Naive thymus-derived CD8-positive, alpha-beta T cell (primary cell): ENCODE data around the gene STXBP1. TPM values are rescaled to one million over a fixed set of nuclear protein-coding genes. Genes with fewer than 3 reads are reported as not detected.
A peak's percentile ranks its signal among the peaks of the same experiment; 100 is the strongest.

Source experiments
- ATAC-seq, 2 donors: fragments of 150-1000 bp; cut with Tn5 transposase in 1 of 2; sonication (Bioruptor Pico), chemical (Tn5 transposase) in 1 of 2; 1 replicate in 1 of 2; 2 replicates in 1 of 2; pipeline ENCODE4 v1.10.0; 2021; ENCODE audit warnings: mild to moderate bottlenecking in 2 of 2, moderate library complexity in 2 of 2
- POLR2A ChIA-PET: fragments of 350-600 bp; sonication (Branson Sonifier 250); formaldehyde crosslinking; loops from one replicate; lab custom pipeline; 2021; ENCODE audit warnings: antibody characterized with exemption; lab: Charles Lee
- DNase-seq, 10 donors: peaks; one replicate each; pipeline versions ENCODE4 v3.0.0 to v3.0.0-alpha.2; 2020 to 2022
- H3K27ac Mint-ChIP-seq, 10 donors: one replicate each; pipeline ENCODE4 v1.8.0; 2020 to 2022; ENCODE audit warnings: mild to moderate bottlenecking in 10 of 10, mixed read lengths in 10 of 10, moderate library complexity in 4 of 10, inconsistent platforms in 1 of 10
- H3K27me3 Mint-ChIP-seq, 5 donors: one replicate each; pipeline ENCODE4 v1.8.0; 2021 to 2022; ENCODE audit warnings: mixed read lengths in 5 of 5
- H3K36me3 Mint-ChIP-seq, 3 donors: one replicate each; pipeline ENCODE4 v1.8.0; 2020 to 2022; ENCODE audit warnings: mixed read lengths in 3 of 3, mild to moderate bottlenecking in 2 of 3, inconsistent platforms in 1 of 3
- H3K4me1 Mint-ChIP-seq, 4 donors: one replicate each; pipeline ENCODE4 v1.8.0; 2021 to 2022; ENCODE audit warnings: mixed read lengths in 4 of 4
- H3K4me3 Mint-ChIP-seq, 10 donors: one replicate each; pipeline ENCODE4 v1.8.0; 2020 to 2022; ENCODE audit warnings: mild to moderate bottlenecking in 10 of 10, mixed read lengths in 10 of 10, moderate library complexity in 6 of 10, inconsistent platforms in 1 of 10
- H3K9me3 Mint-ChIP-seq, 9 donors: one replicate each; pipeline ENCODE4 v1.8.0; 2020 to 2022; ENCODE audit warnings: mixed read lengths in 9 of 9, mild to moderate bottlenecking in 3 of 9, inconsistent platforms in 1 of 9, moderate library complexity in 1 of 9
- polyA plus RNA-seq, 3 donors: library from polyadenylated mRNA; unstranded; fragments of 300-500 nt; fragmentation: Illumina TruSeq; gene quantifications; one replicate each; pipeline ENCODE4 v1.2.3, GENCODE V29; 2021
- total RNA-seq, 8 experiments: library from RNA in 2 of 8; stranded (reverse) in 2 of 8; gene quantifications; one replicate each; pipeline ENCODE4 v1.2.3 and lab custom pipeline; 2021 to 2026

Gene STXBP1
- total RNA-seq (10 to 100 TPM; 34.6 to 39.7 TPM), polyA plus RNA-seq (10 to 100 TPM in 1 of 3 donors, 1 to 10 TPM in 2; 3.4 to 10.3 (median 7.5) TPM), total RNA-seq (lab: John Stamatoyannopoulos, UW) (4.6 to 10.8 (median 7.9) reads per million in 6 experiments)

DNA sequence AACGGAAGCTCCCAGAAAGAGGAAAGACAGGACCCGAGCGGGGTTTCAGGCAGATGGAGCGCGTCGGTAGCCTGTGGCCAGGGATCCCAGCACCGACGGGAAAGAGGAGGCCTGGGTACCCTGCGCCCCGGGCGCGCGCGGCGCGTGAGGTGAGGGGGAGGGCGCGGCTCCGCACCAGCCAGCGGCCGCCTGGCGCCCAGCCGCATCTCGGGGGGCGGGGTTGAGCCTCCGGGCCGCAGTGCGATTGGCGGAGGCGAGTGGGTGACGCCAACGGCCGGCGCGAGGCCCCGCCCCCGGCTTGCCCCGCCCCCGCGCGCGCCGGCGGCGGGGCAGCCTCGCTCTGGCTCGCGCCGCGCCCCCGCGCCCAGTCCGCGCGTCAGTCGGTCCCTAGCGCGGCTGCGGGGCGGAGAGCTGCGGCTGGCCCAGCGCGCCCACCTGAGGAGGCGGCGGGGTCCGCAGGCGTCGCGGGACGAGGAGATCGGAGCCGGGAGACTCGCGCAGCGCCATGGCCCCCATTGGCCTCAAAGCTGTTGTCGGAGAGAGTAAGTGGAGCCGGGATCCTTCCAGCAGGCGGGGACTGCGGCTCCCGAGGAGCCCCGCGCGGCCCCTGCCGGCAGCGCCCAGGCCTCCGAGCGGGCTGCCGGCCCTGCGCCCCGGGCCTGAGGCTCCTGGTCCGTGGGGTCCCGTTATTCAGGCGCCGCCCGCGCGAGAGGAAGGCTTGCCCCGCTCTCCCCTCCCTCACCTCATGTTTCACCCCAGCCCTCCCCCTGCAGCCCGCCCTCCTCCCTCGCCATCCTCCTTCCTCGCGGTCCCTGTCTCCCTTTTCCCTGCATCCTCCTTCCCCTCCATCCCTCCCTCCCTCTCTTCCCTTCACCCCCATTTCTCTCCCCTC is at the start of gene STXBP1:
STXBP1 (plus strand) TSS at position 379 of the 892 bp plus-strand sequence; CDS start at position 506, 127 bp downstream.
- Mint-ChIP-seq H3K27me3 (peaks cover 0 to 31% (median 0%) of the 10 kb centered on the region in 5 donors), H3K36me3 (no peaks in the 10 kb centered on the region), H3K4me1 (peaks cover 15 to 35% (median 33%) of the 10 kb centered on the region in 4 donors), H3K9me3 (no peaks in the 10 kb centered on the region), H3K27ac (peak within 1 kb of the TSS; percentile 22 to 96 (median 92)), H3K4me3 (peak within 1 kb of the TSS; percentile 92 to 99 (median 98))
- DNase-seq, result peak; percentile 72 to 89 (median 84)
- peak; percentile 72 to 77 for ATAC-seq
- POLR2A ChIA-PET, result interaction anchor here (0.6 to 1.6 kb wide), 5 partner anchors 86 to 413 kb away, joined by 3 to 5 read pairs (median 4); no protein-coding TSS in a partner anchor

DNA sequence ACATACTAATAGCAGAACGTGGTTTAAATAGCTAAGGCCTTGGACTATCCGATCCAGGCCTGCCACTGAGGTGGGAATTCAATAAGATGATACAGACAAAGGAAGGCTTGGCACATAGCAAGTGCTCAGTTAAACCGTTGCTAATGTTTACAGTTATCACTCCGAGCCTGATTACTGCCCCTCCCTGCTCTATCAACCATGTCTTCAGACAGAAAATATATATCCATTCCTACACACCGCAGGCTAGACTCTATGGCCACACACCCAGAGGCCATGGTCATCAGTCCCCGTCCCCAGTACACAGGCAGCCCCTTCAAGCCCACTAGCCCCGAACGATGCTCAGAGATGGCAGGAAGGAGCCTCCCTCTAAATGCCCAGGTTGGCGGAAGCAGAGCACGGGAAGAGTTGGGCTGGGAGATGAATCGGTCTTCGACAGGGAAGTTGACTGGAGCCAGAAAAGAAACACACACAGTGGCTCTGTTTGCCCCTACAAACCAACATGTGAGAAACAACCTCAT is 49.7 kb upstream of the STXBP1 start:
- Mint-ChIP-seq H3K27ac (peak overlapping the region in 2 of 10 donors; percentile 8 to 31), H3K36me3 (peaks cover 0 to 2% (median 0%) of the 10 kb centered on the region in 3 donors), H3K27me3 (no peaks in the 10 kb centered on the region), H3K4me3 (no peak overlapping the region), H3K4me1 (peaks cover 35 to 50% (median 48%) of the 10 kb centered on the region in 4 donors), H3K9me3 (no peaks in the 10 kb centered on the region)
- ATAC-seq (no peak), DNase-seq (no peak)
- POLR2A ChIA-PET, result no interaction called here

DNA sequence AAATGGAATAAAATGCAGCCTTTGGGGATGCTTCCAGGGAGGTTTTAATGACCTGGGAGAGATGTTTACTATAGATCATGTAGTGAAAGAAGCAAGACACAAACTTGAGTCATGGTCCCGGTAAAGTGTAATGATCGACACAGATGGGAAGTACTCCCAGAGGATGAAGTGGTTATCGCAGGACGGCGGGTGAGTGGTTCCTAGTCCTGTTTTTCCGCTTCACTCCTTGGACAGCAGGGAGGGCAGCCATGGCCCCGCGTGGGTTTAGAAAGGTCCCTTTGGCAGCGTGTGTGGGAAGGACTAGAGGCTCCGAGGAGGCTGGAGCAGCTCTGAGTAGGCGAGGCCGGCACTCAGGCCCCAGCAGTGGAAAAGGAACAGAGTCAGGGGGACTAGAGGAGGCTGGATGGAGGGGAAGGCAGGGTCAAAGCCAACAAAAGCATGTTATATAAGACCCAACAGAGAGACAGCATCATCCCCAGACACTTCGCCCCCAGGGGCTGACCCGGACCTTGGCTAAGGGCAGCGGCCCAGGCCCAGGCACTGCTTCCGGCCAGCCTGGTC is 49.2 kb upstream of the STXBP1 start:
- DNase-seq, result no peak
- Mint-ChIP-seq H3K4me3 (no peak overlapping the region), H3K4me1 (peaks cover 38 to 54% (median 48%) of the 10 kb centered on the region in 4 donors), H3K27ac (peak overlapping the region in 2 of 10 donors; percentile 15 to 35), H3K27me3 (no peaks in the 10 kb centered on the region), H3K9me3 (no peaks in the 10 kb centered on the region), H3K36me3 (peaks cover 0 to 2% (median 0%) of the 10 kb centered on the region in 3 donors)
- no peak for ATAC-seq
- POLR2A ChIA-PET, result no interaction called here

DNA sequence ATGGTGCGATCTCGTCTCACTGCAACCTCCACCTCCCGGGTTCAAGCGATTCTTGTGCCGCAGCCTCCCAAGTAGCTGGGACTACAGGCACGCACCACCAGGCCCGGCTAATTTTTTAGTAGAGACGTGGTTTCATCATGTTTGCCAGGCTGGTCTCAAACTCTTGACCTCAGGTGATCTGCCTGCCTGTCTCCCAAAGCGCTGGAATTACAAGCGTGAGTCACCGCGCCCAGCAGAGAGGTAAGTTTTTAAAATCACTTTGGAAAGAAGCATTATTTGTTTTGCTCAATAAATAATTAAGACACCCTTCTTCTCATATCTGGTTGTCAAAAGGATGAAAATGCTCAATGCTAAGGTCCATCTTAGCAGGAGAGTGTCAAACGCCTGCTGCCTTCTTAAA is 48.5 kb upstream of the STXBP1 start:
- Mint-ChIP-seq H3K27me3 (no peaks in the 10 kb centered on the region), H3K27ac (no peak overlapping the region)

DNA sequence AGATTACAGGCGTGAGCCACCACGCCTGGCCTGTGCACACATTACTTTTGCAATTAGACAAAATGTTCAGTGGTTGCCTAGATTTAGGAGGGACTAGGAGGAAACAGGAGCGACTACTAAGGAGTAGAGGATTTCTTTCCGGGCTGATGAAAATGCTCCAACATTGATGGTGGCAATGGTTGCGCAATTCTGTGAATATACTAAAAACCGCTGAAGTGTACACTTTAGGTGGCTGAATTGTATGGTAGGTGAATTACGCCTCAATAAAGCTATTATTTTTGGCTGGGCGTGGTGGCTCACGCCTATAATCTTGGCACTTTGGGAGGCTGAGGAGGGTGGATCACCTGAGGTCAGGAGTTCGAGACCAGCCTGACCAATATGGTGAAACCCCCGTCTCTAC is 46.8 kb upstream of the STXBP1 start:
- peak in 1 of 10 donors; percentile 11 for DNase-seq
- peaks cover 31 to 47% (median 39%) of the 10 kb centered on the region in 4 donors for H3K4me1 Mint-ChIP-seq
- POLR2A ChIA-PET, result interaction anchor here (0.6 kb wide), 1 partner anchor 13 kb away, joined by 3 read pairs; no protein-coding TSS in a partner anchor
- no peak overlapping the region for H3K27ac Mint-ChIP-seq
- H3K27me3 Mint-ChIP-seq, result no peaks in the 10 kb centered on the region
- no peak for ATAC-seq
- H3K4me3 Mint-ChIP-seq, result no peak overlapping the region
- peaks cover 0 to 2% (median 0%) of the 10 kb centered on the region in 3 donors for H3K36me3 Mint-ChIP-seq
- no peaks in the 10 kb centered on the region for H3K9me3 Mint-ChIP-seq

More for the DNA sequence above, 48.5 kb upstream of the STXBP1 start:
- POLR2A ChIA-PET, result no interaction called here
- peaks cover 35 to 50% (median 42%) of the 10 kb centered on the region in 4 donors for H3K4me1 Mint-ChIP-seq
- H3K36me3 Mint-ChIP-seq, result peaks cover 0 to 2% (median 0%) of the 10 kb centered on the region in 3 donors
- no peak overlapping the region for H3K4me3 Mint-ChIP-seq
- DNase-seq, result peak in 1 of 10 donors; percentile 10
- no peaks in the 10 kb centered on the region for H3K9me3 Mint-ChIP-seq
- ATAC-seq, result no peak

DNA sequence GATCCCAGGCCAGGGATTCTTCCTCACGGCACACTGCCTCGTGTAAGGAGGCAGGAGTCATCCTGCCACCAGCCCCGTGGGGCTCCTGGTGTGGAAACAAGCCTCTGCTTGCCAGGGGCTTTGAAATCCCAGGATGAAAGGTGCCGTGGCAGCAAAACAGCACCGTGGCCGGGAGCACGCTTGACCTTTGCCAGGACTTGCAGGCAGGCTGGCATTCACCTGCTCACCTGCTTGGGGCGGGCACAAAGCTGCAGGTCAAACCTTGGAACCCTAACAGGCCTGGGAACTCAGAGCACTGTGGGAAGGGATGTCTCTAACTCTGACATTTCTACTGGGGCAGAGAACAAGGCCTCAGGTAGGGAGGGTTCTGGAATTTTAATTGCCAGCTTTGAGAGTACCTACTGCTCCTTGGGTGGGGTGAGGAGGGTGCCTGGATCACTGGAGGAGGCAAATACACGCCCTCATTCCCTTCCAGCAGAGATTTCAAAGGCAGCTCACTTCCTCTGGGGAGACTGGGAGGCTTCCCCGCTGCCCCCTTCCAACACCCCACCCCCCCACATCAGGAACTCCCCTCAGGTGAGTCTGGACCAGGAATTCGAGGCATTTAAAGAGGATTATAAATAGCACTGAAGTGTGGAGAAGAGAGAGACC is 45.6 kb upstream of the STXBP1 start:
- no peaks in the 10 kb centered on the region for H3K9me3 Mint-ChIP-seq
- ATAC-seq, result no peak
- POLR2A ChIA-PET, result interaction anchor here (0.7 to 3.3 kb wide), 3 partner anchors 9 to 210 kb away, joined by 4 to 24 read pairs (median 6); no protein-coding TSS in a partner anchor
- H3K4me1 Mint-ChIP-seq, result peaks cover 27 to 41% (median 34%) of the 10 kb centered on the region in 4 donors
- peak overlapping the region in 2 of 10 donors; percentile 29 to 33 for H3K4me3 Mint-ChIP-seq
- H3K36me3 Mint-ChIP-seq, result no peaks in the 10 kb centered on the region
- no peaks in the 10 kb centered on the region for H3K27me3 Mint-ChIP-seq
- peak overlapping the region in 2 of 10 donors; percentile 18 to 46 for H3K27ac Mint-ChIP-seq
- peak in 1 of 10 donors; percentile 56 for DNase-seq

DNA sequence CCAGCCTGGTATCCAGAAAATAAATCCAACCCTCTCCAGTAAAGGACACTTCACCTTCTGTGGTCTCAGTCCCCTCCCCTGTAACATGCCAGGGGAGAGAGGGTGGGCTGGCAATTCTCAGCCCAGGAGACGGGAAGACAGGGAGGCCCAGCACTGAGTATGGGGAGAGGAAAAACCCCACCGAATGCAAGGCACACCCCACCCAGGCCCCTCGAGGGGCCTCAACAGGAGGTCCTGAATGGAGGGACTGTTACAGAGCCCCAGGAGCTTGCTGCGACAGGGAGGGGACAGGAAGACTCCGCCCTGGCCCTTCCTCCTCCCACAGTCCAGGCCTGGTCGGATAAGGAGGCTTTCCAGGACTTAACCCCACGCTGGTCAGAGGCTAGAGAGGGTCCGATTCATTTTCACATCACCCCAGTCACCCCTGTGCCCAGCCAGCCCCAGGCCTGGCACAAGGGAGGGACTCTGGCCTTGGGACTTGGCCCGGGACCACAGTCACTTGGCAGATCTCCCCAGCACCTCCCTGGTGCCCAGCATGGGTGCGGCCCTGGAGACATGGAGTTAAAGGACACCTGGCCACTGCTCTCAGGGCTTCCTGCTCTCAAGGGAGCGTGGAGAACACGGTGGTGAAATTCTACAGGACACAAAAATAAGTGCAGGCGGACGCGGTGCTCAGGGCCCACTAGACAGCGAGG is 44.9 kb upstream of the STXBP1 start:
- POLR2A ChIA-PET, result interaction anchor here (3.3 kb wide), 1 partner anchor 10 kb away, joined by 24 read pairs; no protein-coding TSS in a partner anchor
- H3K4me1 Mint-ChIP-seq, result peaks cover 20 to 35% (median 27%) of the 10 kb centered on the region in 4 donors
- no peaks in the 10 kb centered on the region for H3K9me3 Mint-ChIP-seq
- H3K27ac Mint-ChIP-seq, result peak overlapping the region in 9 of 10 donors; percentile 19 to 85 (median 64)
- no peaks in the 10 kb centered on the region for H3K27me3 Mint-ChIP-seq
- no peaks in the 10 kb centered on the region for H3K36me3 Mint-ChIP-seq
- H3K4me3 Mint-ChIP-seq, result peak overlapping the region; percentile 64 to 80 (median 78)
- no peak for ATAC-seq
- DNase-seq, result peak in 1 of 10 donors; percentile 58

DNA sequence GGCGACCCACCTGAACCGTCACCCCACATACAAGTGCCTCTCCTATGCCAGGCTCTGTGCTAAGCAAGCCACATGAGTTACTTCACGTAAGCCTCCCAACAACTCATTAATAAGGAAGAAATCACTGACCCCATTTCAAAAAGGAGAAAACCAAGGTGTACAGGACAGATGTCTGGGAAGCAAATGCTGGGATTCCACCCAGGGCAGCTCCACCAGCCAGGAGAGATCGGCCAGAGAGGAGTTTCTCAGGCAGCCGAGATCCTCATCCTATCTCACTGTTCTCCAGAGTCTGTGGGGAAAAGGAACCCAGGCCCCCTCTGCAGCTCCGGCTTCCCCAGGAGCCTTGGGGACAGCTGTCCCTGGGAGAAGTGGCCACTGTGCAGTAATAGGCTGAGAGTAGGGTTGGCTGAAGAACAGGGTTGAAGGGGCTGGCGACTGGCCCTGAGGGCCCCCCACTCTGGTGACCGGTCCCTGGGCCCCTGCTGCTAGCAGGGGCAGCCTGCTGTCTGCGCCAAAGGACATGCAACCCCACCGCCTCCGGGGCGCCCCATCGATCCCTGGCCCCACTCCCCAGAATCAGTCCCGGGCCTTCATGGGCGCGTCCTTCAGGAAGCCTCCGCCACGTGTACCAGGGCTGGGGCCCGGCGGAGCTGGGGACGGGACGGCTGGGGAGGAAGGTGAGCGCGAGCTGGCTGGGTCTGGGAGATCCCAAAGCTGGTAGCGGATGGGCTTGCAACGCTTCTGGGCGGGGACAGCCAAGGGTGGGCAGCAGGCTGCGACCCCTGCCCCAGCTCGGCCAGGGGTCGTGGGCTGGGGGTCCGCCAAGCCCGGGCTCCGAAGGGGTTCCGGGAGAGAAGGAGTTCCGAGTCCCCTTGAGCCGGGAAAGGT is 44.1 kb upstream of the STXBP1 start:
- POLR2A ChIA-PET, result interaction anchor here (3.3 kb wide), 1 partner anchor 11 kb away, joined by 24 read pairs; no protein-coding TSS in a partner anchor
- Mint-ChIP-seq H3K9me3 (no peaks in the 10 kb centered on the region), H3K4me3 (peak overlapping the region; percentile 64 to 80 (median 78)), H3K36me3 (no peaks in the 10 kb centered on the region), H3K4me1 (peaks cover 18 to 30% (median 25%) of the 10 kb centered on the region in 4 donors), H3K27me3 (no peaks in the 10 kb centered on the region), H3K27ac (peak overlapping the region; percentile 19 to 85 (median 63))
- ATAC-seq (peak in 1 of 2 donors; percentile 14), DNase-seq (peak in 1 of 10 donors; percentile 58)

DNA sequence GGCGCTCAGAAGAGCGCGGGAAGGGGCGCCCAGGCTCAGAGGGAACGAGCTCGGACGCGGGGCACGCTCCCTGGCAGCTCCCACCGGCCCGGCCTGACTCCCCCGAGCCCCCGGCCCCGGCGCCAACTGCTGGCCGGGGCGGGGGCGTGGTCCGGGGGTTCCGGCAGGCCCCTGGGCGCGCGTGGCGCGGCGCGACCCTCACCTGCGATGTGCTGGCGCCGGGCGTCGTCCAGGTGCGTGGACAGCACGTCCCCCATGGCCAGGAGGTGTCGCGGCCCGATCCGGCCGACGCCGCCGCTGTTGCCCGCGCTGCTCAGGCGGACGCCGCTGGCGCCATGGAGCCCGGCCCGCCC is 43.5 kb upstream of the STXBP1 start:
- Mint-ChIP-seq H3K4me1 (peaks cover 15 to 30% (median 26%) of the 10 kb centered on the region in 4 donors), H3K27me3 (no peaks in the 10 kb centered on the region), H3K27ac (no peak overlapping the region), H3K9me3 (no peaks in the 10 kb centered on the region), H3K36me3 (no peaks in the 10 kb centered on the region), H3K4me3 (peak overlapping the region in 2 of 10 donors; percentile 66 to 79)
- DNase-seq, result no peak
- POLR2A ChIA-PET, result interaction anchor here (3.3 kb wide), 1 partner anchor 11 kb away, joined by 24 read pairs; no protein-coding TSS in a partner anchor
- ATAC-seq, result peak; percentile 16 to 28

DNA sequence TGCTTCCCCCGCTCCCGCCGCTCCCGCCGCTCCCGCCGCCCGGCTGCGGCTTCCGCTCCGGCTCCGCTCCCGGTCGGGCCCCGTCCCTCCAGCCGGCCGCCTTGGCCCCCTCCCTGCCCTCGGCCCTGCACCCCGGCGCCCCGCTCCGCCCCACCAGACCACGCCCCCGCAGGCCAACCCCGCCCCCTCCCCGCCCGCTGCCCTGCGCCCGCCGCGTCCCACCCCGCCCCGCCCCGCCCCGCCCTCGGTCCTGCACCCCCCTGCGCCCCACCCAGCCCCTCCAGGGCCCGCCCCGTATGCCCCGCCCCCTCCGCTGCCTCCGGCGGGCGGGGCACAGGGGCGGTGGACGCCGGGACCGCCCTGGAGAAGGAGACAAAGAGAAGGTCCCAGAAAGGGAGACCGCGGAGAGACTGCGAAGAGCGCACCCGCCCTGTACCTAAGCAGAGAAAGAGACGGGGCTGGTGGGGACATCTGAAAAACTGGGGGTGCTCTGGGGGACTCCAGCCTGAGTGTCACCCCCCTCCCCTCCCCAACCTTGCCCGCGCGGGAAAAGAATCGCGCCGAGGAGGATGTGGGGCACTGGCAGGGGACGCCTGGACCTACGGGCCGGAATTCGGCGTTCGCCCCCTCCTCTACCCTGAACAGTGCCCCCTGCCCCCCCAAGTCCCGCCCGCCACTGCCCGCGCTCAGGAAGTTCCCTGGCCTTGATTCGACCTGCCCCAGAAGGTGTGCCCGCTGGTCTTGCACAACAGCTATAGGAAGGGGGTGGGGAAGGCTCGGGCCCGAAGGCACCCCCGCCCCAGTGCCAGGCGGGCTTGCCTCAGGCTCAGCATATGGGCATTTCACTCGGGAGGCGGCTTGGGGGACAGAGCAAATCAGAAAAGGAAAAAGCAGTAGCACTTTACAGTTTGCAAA is 42.8 kb upstream of the STXBP1 start:
- POLR2A ChIA-PET, result interaction anchor here (0.6 to 3.3 kb wide), 5 partner anchors 9 to 469 kb away, joined by 3 to 24 read pairs (median 3); no protein-coding TSS in a partner anchor
- H3K27me3 Mint-ChIP-seq, result no peaks in the 10 kb centered on the region

More for the DNA sequence above, 42.8 kb upstream of the STXBP1 start:
- ATAC-seq (peak; percentile 74 to 75), DNase-seq (peak; percentile 26 to 87 (median 67))
- H3K4me3 Mint-ChIP-seq, result peak overlapping the region; percentile 77 to 91 (median 86)
- no peaks in the 10 kb centered on the region for H3K9me3 Mint-ChIP-seq
- no peaks in the 10 kb centered on the region for H3K36me3 Mint-ChIP-seq
- peaks cover 15 to 30% (median 26%) of the 10 kb centered on the region in 4 donors for H3K4me1 Mint-ChIP-seq
- peak overlapping the region; percentile 45 to 93 (median 82) for H3K27ac Mint-ChIP-seq
